Caki2 (cell line): ENCODE measurements around the gene UBE2R2. TPM values are rescaled to one million over a fixed set of nuclear protein-coding genes. Genes with fewer than 3 reads are reported as not detected.
"Not testable (repeated sequence)": the region's sequence is repeated elsewhere in the genome, so short reads cannot be mapped to it uniquely, and the experiment has no call there.

Experiments used
- DNase-seq: peaks from one replicate; pipeline ENCODE4 v3.0.0-alpha.2; 2015; ENCODE audit warnings: low read depth
- in situ Hi-C: cut with HindIII; loops from 2 replicates; pipeline ENCODE4 v1.10.0; 2016; ENCODE audit warnings: low sequenced_read_pairs, low pct_unique_long_range_greater_than_20kb, mixed read lengths
- total RNA-seq: library from RNA; depleted of rRNA; stranded (reverse); fragments of >200 nt; shearing (Covaris generic); gene quantifications from 2 replicates; pipeline ENCODE4 v1.2.3, GENCODE V29; 2014; ENCODE audit warnings: low replicate concordance; rRNA removed

The UBE2R2 gene
- total RNA-seq = 19.4 and 22.9 TPM in 2 replicates

- in situ Hi-C loops = no loop called here
- DNase-seq = peak; percentile 93
These were observed at the start of gene UBE2R2 for GRCh38 chr9:33816327-33817252. TSS of gene UBE2R2 (plus strand) at chr9:33817160. CDS start at chr9:33817758, 598 bp downstream.

GRCh38 chr9:33770156-33770880 is 46.6 kb upstream of the UBE2R2 start:
- in situ Hi-C loops, DNase-seq: not testable (repeated sequence)

GRCh38 chr9:33773135-33773534 is 43.8 kb upstream of the UBE2R2 start:
- in situ Hi-C loops, DNase-seq: not testable (repeated sequence)

GRCh38 chr9:33774074-33774659 is 42.8 kb upstream of the UBE2R2 start:
- in situ Hi-C loops, DNase-seq: not testable (repeated sequence)

- in situ Hi-C loops = no loop called here
These were observed 40.4 kb upstream of the UBE2R2 start for GRCh38 chr9:33776578-33776977.

GRCh38 chr9:33778700-33779351 is 38.1 kb upstream of the UBE2R2 start:
- in situ Hi-C loops = no loop called here
- DNase-seq = peak; percentile 39

More at GRCh38 chr9:33776578-33776977, 40.4 kb upstream of the UBE2R2 start:
- no peak for DNase-seq

GRCh38 chr9:33780276-33780675 is 36.7 kb upstream of the UBE2R2 start:
- DNase-seq = no peak
- in situ Hi-C loops = no loop called here

- no peak for DNase-seq
- in situ Hi-C loops = no loop called here
These were observed 35.2 kb upstream of the UBE2R2 start for GRCh38 chr9:33781736-33782135.

GRCh38 chr9:33782395-33783152 is 34.4 kb upstream of the UBE2R2 start:
- DNase-seq = no peak
- in situ Hi-C loops = no loop called here

- in situ Hi-C loops = no loop called here
- DNase-seq = peak; percentile 16
These were observed 31.0 kb upstream of the UBE2R2 start for GRCh38 chr9:33785914-33786313.

- DNase-seq = no peak
- in situ Hi-C loops = no loop called here
These were observed 30.3 kb upstream of the UBE2R2 start for GRCh38 chr9:33786681-33787080.

- no peak for DNase-seq
- in situ Hi-C loops = no loop called here
These were observed 29.1 kb upstream of the UBE2R2 start for GRCh38 chr9:33787839-33788238.

- DNase-seq, in situ Hi-C loops: not testable (repeated sequence)
These were observed 27.5 kb upstream of the UBE2R2 start for GRCh38 chr9:33789429-33789828.

- in situ Hi-C loops = no loop called here
- DNase-seq = peak; percentile 15
These were observed 25.8 kb upstream of the UBE2R2 start for GRCh38 chr9:33791117-33791516.

- DNase-seq, in situ Hi-C loops: not testable (repeated sequence)
These were observed 23.5 kb upstream of the UBE2R2 start for GRCh38 chr9:33793496-33793895.

- DNase-seq = no peak
- in situ Hi-C loops = no loop called here
These were observed 22.4 kb upstream of the UBE2R2 start for GRCh38 chr9:33794560-33794959.

- DNase-seq = no peak
- in situ Hi-C loops = no loop called here
These were observed 21.7 kb upstream of the UBE2R2 start, which contains the start of gene PRSS3 for GRCh38 chr9:33795281-33795680. TSS of gene PRSS3 (plus strand) at chr9:33795561. CDS start at chr9:33795574, 13 bp downstream.
